ENCODE results near the gene LONRF2. TPM values are rescaled to one million over a fixed set of nuclear protein-coding genes. Genes with fewer than 3 reads are reported as not detected.

LONRF2 gene
- total RNA-seq, 1 experiment from 2014 or later, result 1.6 TPM

GRCh38 chr2:100281521-100282438 lies 40.5 kb downstream of the LONRF2 start (continued):
- TF ChIP-seq REST (IDR thresholded peaks at IDR 0.05; ENCODE audit: low read depth), result no peak
- TF ChIP-seq EZH2phosphoT487 (IDR thresholded peaks at IDR 0.05; ENCODE audit: borderline replicate concordance), result no peak
- TF ChIP-seq CBX3 (IDR thresholded peaks at IDR 0.05; ENCODE audit: low read depth), result no peak

- no peaks in the 10 kb centered on the region for H3K9me2 ChIP-seq (ENCODE audit: insufficient read depth)
- POLR2A ChIA-PET, result no interaction called here
- H4K20me1 ChIP-seq (ENCODE audit: insufficient read depth), result no peaks in the 10 kb centered on the region
- CTCF ChIA-PET, result no interaction called here
- no TSS peak for BruUV-seq (replicated peaks)
- H3K79me2 ChIP-seq (ENCODE audit: insufficient read depth, low read length), result no peaks in the 10 kb centered on the region
- no peaks in the 10 kb centered on the region for H3K27me3 ChIP-seq (ENCODE audit: insufficient read depth, low read length)
- no peak overlapping the region for H2AFZ ChIP-seq (ENCODE audit: low read depth, low read length, poor library complexity, severe bottlenecking)
- H3K27ac ChIP-seq (ENCODE audit: low read depth, low read length), result no peak overlapping the region
- no peak overlapping the region for H3K4me3 ChIP-seq (replicated peaks in 1 of 2; ENCODE audit: low read depth in 1 of 2, low read length in 2 of 2)
- no peak overlapping the region for H3K4me2 ChIP-seq (ENCODE audit: low read length)
- intact Hi-C loops (cut with micrococcal nuclease), result no loop called here
- H3K9ac ChIP-seq (ENCODE audit: low read length), result no peak overlapping the region
- no peak for DNase-seq (ENCODE audit: low read depth, low spot score)
- H3K9me3 ChIP-seq (ENCODE audit: control insufficient read depth in 1 of 2, insufficient read depth in 1 of 2, low read depth in 1 of 2, low read length in 2 of 2), result no peaks in the 10 kb centered on the region
- RAD21 ChIA-PET (ENCODE audit: low non-redundant PET in 1 of 2, low total read pairs in 2 of 2, uncharacterized antibody in 2 of 2, unreplicated experiment in 2 of 2), result interaction anchor here in 1 of 2 experiments (0.6 kb wide), 1 partner anchor 17 kb away, joined by 3 read pairs; no protein-coding TSS in a partner anchor
- no peaks in the 10 kb centered on the region for H3K36me3 ChIP-seq (ENCODE audit: control insufficient read depth in 1 of 2, insufficient read depth in 2 of 2, low read length in 2 of 2)
- H3K4me1 ChIP-seq (ENCODE audit: control insufficient read depth in 1 of 2, insufficient read depth in 2 of 2, low read length in 2 of 2), result peaks cover 36 to 38% of the 10 kb centered on the region in 2 experiments
- no peak for ATAC-seq
- TF ChIP-seq RAD21 (IDR thresholded peaks at IDR 0.05; ENCODE audit: low read depth) (no peak), REST (IDR thresholded peaks at IDR 0.05; ENCODE audit: low read depth) (no peak), ZNF274 (IDR thresholded peaks at IDR 0.05; ENCODE audit: low read depth, low read length) (no peak), SRF (IDR thresholded peaks at IDR 0.05; ENCODE audit: low read depth) (no peak), TCF7L2 (IDR thresholded peaks at IDR 0.05; ENCODE audit: borderline replicate concordance, extremely low read depth, insufficient read depth, insufficient read length) (no peak), CBX3 (IDR thresholded peaks at IDR 0.05; ENCODE audit: low read depth) (no peak), MAX (IDR thresholded peaks at IDR 0.05) (no peak), ZFX (IDR thresholded peaks at IDR 0.05) (no peak), CTCF (IDR thresholded peaks at IDR 0.05 in 2 of 3, conservative IDR thresholded peaks at IDR 0.05 in 1 of 3; ENCODE audit: borderline replicate concordance in 1 of 3, insufficient read depth in 1 of 3, low read depth in 2 of 3, low read length in 2 of 3) (no peak)
Observed at GRCh38 chr2:100279586-100280534, 42.4 kb downstream of the LONRF2 start.

All from HCT116 (cell line).